GM18870 (cell line): ENCODE data around the gene HOXD3.

Experiments used
- ATAC-seq: cut with Tn5 transposase; IDR thresholded peaks from one replicate; pipeline ENCODE4 v1.9.1; 2021; ENCODE audit warnings: moderate library complexity; ENCODE audit not compliant: unreplicated experiment

HOXD3 gene

GRCh38 chr2:176202491-176202890, 45.4 kb downstream of the HOXD3 start:
- no peak for ATAC-seq

- ATAC-seq: no peak
Observed at GRCh38 chr2:176205126-176205525, 48.0 kb downstream of the HOXD3 start.

DNA sequence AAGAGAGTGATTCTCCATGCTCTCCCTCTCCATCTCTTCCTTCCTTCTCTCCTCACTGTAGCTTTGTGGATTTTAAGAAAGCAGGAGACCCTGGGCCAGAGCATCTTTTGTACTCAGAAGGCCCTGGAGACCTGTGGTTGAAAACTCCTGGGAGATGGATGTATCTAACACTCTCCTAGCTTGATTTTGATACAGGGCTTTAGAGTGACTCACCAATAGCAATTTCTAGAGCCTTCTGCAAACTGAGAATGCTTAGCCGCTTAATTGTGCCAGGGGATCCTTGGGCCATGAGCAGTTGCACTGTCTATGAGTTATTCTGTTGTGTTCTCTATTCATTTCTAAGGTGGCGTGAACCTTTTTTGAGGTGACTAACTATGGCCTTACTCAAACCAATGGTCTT, 49.0 kb downstream of the HOXD3 start:
- no peak for ATAC-seq

GRCh38 chr2:176206682-176207081, 49.6 kb downstream of the HOXD3 start:
- no peak for ATAC-seq

- ATAC-seq: no peak
Observed at GRCh38 chr2:176211110-176211509, 54.0 kb downstream of the HOXD3 start.

GRCh38 chr2:176212276-176212675, 55.2 kb downstream of the HOXD3 start:
- ATAC-seq: no peak

GRCh38 chr2:176213406-176213805, 56.3 kb downstream of the HOXD3 start:
- no peak for ATAC-seq
